Stromal cell of bone marrow (primary cell): ENCODE data around the gene CACTIN.
A peak's percentile ranks its signal among the peaks of the same experiment; 100 is the strongest.
"Not testable (repeated sequence)": the region's sequence is repeated elsewhere in the genome, so short reads cannot be mapped to it uniquely, and the experiment has no call there.

Experiments used
- DNase-seq: peaks from one replicate; pipeline ENCODE4 v3.0.0-alpha.2; 2012; ENCODE audit warnings: low read depth

The CACTIN gene

DNA sequence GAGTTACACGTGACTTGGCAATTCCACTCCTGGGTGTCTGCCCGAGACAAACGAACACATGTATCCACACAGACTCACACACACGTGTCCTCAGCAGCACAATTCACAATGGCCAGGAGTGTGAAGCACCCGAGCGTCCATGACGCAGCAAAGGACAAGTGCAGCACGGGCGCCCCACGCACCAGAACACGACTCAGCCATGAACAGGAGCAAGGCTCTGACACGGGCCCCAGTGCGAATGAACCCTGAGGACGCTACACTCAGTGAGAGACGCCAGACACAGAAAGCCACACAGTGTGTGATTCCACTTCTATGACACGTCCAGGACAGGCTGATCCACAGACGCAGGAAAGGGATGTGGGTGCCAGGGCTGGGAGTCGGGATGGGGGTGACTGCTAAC, 37.2 kb upstream of the CACTIN start:
- DNase-seq, result no peak

DNA sequence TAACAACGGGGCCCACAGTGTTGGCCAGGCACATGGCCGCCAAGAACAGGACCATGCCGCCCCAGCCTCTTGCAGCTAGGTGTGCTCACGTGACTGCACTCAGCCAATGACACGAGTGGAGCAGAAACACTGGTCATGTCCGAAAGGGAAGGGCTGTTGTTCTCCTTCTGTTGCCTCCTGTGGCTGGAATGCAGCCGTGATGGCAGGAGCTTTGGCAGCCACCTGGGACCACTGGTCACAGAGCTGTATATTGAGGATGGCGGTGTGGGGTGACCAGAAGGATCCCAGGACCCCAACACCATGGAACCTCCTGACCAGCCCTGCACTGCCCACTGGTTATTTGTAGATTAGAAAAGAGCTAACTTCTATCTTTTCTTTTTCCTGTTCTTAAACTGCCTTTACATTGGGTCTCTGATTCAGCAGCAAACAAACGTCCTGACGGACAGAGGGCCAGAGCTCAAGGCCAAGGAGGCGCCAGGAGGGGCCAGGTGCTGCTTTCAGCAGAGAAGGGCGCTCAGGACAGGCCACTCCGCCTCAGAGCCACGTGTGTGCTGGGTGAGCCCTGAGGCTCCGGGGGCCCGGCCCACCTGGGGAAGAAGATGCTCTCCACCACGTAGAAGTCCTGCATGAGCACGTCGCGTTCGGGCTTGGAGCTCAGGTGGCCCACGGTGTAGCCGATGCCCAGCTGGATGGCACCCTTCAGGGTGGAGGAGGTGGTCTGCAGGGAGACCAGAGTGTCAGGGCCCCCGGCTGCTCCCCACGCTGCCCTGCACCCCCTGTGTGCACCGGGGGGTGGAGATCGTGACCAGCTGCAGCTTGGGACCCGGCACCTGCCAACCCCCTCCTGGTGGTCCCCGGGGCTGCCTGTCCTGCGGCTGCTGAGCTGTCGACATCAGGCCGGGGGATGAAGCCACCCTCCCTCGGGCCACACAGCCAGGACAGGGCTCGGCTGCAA, 35.0 kb upstream of the CACTIN start:
- DNase-seq, result no peak

DNA sequence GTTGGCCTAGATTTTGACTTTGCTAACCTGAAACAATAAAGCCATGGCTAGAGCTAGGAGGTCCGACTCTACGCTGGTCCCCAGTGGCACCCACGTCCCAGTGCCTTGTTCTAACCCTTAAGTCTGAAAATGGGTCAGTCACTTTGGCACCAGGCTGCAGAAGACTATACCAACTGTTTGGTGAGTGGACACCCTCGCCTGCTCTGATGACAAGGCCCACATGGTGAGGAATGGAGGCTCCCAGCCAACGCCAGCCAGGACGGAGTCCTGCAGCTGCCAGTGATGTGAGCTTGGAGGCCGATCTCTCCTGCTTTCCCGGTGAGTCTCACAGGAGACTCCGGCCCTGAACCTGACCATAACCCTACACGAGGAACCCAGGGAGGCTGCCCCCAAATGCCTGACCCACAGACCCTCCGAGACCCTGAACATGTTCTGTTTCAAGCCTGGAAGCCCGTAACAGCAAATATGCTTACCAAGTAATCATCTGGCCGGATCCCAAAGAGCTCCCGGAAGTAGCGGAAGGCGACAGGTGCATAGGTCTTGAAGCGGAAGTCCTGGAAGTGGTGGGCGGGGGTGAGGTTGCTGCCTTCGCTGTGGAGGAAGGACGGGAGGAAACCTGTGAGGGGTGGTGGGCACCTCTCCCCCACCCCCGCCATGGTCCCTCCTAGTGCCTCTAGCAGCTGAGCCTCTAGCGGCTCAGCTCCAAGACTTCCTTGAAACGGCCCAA, 34.1 kb upstream of the CACTIN start:
- no peak for DNase-seq

DNA sequence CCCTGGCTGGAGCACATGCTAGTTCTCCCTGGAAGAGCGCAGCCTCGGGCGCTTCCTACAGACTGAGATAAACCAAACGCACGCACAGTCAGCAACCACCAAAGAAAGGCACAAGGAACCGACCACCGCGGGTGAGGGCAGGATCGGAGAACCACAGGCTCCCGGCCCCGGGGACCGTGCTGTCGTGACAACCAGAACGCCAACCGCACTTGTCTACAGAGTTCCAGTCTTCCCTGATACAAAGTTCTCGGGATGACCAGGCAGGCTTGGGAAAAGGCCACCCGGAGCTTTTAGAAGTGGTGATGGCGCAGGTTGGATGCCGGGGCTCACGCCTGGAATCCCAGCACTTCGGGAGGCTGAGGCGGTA, 33.1 kb upstream of the CACTIN start:
- DNase-seq, result no peak

DNA sequence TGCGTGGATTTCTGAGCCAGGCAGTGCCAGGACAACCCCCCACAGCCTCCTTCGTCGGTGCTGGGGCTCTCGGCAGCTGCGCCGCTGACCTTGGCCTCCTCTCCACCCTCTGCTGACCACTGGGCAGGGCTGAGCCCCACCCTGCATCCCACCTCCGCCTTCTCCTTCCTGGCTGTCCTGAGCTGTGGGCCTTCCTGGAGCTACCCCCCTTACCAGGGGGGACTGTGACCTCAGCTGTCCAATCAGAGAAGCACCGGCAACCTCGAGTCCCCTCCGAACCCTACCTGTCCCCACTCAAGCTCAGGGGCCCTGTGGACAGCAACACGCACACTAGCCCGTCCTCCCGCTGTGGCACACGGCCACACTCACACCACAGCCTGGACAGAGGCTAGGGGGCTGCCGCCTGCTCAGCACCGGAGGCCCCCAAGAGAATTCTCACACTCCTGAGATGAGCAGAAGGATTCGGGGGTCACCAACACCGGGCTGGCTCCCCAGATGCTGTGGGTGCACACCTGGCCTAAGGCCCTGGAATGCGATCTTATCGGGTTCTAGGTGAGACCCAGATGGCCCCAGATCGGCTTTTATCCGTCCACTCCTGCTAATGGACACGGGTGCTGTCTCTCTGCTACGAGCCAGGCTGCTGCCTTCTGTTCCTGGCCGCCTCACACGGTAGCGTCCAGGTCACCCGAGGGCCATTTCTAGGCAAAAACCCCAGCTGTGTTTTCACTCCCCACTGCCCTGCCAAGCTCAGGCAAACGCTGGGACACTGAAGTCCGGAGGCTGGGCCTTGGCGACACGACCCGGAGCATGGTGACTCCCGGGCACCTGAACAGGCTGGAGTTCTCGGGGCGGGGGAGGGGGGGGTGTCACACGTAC, 32.5 kb upstream of the CACTIN start:
- DNase-seq, result no peak

DNA sequence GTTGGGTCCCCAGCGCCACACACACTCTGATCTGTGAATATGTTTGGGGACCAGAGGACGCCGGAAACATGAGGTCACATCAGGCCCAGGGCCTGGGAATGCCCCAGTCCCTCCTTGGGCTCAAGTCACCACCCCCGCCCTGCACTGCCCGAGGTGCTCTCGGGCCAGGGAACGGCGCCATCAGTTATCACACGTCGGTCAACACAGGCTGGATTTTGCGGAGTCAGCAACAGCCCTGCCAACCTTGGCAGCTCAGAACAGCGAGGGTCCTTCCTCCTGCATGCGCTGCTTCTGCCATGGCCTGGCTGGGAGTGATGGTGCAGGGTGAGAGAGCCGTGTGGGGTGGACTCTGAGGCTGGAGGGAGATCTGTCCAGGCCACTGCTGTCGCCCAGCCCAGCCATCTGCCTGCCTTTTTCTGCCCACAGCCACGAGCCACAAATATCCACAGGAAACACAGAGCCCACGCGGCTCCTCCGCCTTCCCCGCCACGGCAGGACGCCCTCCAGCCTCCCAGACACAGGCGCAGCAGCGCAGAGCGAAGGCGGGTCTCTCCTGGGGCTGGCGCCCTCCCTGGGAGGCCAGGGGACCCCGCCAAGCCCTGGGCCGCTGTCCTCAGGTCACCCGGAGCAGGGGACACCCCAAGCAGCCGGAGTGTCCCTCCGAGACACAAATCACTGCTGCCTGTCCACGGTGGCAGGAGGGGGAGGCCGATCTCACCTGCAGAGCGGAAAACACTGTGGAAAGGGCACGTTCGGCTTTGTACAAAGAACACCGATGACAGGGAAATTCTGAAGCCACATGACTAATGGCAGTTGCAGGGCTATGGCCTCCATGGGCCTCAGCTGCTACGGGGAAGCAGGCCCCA, 31.6 kb upstream of the CACTIN start:
- DNase-seq, result no peak

DNA sequence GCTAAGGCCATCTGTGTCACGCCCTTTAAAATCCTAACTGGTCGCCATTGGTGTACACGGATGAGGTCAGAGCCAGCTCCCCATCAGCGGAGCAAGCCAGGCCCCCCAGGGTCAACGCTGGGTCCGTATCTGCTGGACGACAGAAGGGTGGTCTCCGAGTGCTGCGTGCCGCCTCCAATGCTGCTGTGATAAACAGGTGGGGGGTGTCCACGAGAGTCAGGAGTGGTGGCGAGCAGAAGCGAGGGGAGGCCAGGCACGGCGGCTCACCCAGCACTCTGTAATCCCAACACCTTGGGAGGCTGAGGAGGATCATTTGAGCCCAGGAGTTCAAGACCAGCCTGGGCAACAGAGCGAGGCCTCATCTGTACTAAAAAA, 30.8 kb upstream of the CACTIN start:
- no peak for DNase-seq

DNA sequence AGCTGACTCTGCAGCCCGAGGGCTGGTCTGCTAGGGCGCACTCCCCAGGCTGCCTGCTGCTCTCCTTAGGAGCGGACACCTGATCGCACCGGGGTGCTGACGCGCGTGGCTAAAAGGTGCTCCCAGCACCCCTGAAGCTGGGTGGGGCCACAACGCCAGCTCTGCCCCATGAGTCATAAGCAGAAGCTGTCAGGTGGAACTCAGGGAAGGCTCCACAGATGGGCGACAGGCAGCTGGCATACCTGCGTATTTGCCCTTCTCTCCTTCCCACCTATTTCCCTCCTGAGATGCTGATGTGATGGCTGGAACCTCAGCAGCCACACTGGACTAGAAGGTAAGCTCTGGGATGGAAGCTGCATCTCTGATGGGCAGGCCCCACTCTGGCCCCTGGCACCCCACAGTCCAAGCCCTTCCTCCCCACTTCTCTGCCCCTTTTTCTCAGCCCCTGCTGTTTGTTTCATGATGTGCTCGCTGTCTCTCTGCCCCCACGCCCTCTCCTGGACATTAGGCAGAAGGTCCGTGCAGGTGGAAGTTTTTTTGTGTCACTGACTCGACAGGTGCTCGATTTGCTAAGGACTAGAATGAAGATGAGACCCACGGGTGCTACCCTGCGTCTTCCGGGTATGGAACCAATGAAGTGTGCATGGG, 30.3 kb upstream of the CACTIN start:
- no peak for DNase-seq

DNA sequence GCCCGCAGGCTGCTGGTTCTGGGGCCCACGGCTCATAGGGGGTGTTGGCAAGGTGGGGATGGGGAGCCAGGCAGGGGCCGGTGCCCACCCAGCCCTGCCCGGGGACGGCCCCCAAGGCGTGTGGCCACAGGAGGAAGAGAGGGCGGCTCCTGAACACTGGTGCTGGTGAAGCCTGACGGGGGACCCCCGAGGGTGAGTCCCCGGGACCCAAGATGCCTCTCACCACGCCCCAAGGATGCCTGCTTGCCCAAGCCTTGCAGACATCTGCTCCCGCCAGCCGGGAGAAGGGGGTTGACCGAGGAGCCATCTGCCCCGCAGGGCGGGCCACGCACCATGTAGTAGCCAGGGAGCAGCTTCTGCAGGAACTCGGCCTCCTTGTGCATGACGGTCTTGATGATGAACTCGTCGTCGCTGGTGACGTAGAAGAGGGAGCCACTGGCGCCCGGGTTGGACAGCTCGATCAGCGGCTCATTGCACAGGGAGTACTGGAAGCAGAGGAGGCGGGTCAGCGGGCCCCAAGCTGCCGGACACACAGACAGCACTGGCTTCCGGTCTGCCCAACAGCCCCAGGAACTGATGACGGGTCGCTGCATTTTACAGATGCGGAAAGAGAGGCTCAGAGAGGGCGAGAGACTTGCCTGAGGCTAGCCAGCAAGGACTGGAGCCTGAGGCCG, 29.6 kb upstream of the CACTIN start:
- no peak for DNase-seq

DNA sequence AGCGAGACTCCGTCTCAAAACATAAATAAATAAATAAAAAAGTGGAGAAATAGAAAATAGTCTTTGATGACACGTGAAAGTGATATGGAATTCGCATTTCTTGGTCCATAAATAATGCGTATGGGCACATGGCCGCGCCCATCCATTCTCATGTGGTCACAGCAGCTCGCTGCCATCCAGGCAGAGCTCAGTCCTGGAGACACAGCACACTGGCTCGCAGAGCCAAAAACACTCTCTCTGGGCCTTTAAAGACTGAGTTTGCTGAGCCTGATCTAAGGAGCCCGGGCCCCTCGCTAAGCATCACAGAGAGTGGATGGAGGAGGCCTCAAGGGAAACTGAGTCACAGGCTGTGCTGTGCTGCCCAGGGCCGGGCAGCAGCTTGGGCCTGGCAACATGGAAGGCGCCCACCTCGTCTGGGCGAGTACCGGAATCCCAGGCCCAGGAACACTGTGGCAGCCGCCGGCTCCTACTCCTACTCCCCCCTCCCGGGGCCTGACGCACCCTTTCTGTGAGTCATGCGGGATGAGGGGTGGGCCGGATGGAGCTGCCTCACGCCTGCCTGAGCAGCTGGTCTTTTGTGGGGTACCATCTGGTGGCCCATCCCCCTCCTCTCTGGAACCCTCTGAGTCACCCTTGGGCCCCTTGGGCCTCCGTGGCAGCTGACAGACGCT, 28.9 kb upstream of the CACTIN start:
- peak; percentile 78 for DNase-seq

DNA sequence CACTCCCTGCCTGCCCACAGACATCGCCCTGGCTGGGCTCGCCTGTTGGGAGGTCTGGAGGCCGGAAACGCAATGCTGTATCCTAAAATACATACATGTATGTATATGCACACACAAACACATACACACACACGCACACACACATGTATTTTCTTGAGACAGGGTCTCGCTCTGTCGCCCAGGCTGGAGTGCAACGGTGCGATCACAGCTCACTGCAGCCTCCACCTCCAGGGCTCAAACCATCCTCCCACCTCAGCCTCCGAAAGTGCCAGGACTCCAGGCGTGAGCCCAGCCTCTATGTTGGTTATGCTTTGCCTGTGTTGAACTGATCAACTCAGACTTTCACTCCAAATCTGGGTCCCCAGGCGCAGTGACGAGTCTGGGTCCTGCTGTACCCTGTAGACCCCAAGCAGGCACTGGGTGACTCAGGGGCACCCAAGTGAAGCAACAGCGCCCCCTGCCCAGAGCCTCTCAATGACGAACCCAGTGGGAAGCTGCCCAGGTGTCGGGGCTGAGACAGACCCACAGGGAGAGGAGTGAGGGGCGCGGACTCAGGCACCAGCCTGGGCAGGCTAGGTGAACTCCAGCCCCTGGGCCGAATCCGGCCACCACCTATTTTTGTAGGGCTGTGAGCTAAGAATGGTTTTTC, 27.4 kb upstream of the CACTIN start:
- DNase-seq, result no peak

DNA sequence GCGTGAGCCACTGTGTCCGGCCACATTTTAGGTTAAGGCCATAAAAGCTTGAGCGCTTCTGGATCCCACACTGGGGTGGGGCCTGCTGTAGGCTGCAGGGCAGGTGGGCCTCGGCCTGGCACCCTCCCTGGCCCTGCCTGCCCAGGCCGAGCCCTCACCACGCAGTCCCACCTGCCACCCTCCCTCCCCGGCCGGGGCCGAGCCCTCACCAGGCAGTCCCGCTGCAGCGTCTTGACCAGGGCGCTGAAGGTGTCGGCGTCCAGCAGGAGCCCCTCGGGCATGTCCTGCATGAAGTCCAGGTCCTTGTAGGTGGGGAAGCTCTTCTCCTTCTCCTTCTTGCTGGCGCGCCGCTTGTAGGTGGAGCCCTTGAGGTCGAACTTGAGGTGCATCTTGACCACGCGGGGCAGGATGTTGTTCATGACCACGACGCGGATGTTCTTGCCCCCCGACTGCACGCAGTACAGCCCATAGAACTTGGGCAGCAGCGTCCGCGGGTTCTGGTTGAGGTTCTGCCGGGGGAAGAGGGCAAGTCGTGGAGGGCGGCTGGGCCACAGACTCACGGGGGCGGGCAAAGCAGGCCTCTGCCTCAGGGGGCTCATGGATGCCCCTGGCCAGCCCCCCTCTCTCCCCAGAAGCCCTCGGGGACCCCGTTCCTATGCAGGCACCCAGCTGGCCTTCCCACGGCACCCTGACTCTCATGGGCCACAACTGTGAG, 26.6 kb upstream of the CACTIN start:
- DNase-seq, result no peak

DNA sequence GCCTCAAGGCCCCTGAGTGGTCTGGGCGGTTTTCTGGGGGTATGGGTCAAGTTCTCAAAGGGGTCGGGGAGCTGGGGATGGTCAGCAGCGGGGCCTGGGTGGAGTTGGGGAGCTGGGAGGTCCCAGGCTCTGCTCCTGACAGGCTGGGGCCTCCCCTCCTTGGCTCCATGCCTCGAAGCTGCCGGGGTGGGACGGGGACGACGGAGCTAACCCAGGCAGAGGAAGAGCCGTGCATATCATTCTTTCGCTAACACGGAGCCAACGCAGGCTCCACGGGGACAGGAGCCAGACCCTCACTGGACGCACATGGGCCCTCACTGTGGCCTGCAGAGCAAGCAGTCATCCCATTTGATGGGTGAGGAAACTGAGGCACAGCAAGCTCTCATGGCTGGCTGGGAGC, 25.8 kb upstream of the CACTIN start:
- DNase-seq, result no peak

DNA sequence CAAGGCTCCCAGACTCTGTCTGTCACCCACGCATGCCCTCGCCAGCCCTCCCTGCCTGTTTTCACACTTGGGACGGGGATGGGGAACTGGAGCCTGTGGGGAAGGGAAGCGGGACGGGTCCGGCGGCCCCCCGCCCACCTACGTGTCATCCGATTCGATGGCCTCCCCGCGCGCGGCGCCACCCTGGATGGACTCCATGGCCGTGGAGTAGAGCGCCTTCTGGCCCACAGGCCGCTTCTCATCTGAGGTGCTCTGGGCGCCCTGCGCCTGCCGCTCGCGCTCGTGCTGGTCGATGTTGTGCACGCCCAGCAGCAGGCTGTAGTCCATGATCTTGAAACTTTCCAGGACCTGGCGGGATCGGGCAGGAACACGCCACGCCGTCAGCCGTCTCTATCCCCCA, 25.1 kb upstream of the CACTIN start:
- DNase-seq, result no peak

DNA sequence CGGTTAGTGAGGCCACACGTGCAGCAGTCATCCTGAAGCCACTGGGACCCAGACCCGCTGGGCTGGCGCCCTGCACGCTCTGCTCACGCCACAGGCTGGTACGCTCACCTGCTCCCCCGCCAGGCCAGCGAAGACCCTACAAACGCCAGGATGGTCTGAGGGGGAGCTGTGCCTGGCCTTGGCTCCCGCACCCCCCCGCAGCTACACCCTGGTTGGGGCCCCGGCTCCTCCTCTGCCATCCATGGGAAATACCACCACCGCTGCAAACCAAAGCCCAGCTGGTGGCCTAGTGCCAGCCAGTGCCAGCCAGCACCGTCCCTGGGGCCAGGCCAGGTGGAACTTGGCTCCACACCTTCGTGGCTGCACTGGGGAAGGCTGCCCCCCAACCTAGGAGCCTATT, 23.3 kb upstream of the CACTIN start:
- no peak for DNase-seq

DNA sequence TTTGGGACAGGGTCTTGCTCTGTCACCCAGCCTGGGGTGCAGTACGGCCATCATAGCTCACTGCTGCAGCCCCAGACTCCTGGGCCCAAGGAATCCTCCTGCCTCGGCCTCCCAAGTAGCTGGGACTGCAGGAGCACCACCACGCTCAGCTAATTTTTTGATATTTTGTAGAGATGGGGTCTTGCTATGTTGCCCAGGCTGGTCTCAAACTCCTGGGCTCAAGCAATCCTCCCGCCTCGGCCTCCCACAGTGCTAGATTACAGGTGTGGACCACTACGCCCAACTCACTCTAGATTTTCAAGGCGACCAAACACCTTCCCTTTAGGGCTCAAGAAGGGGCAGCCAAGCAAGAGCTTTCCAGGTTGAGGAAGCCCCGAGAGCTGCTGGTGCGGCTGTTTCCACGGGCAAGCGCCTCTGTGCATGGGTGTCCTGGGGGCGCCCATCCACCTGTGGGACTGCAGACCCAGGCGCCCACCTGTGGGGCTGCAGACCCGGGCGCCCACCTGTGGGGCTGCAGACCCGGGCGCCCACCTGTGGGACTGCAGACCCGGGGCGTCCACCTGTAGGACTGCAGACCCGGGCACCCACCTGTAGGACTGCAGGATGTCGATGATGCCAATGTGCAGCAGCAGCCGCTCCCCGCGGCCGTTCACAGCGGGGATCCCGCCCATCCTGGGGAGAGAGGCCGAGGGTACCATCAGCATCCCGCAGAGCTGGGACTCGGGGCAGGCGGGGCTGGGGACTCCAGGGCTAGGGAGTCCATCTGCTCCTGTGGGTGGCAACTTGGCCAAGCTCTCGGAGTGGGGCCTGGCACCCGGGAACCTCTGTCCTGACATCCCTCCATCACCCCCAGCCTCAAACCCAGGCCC, 21.7 kb upstream of the CACTIN start:
- DNase-seq, result no peak

DNA sequence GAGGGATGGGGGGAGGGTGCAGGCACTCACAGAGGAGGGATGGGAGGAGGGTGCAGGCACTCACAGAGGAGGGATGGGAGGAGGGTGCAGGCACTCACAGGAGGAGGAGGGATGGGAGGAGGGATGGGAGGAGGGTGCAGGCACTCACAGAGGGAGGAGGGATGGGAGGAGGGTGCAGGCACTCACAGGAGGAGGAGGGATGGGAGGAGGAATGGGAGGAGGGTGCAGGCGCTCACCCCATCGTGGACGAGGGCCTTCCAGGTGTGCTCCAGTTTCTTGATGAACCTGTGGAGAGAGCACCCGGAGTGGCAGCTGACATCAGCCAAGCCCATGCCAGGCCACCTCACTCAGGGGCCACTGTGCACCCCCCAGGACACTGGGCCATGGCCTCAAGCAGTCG, 20.5 kb upstream of the CACTIN start:
- not testable (repeated sequence) for DNase-seq
